Heart right ventricle (tissue), 16 donors: ENCODE measurements around the gene SKAP1. TPM values are rescaled to one million over a fixed set of nuclear protein-coding genes. Genes with fewer than 3 reads are reported as not detected.

Experiments
- ATAC-seq, 8 donors: fragments of 200-7000 bp; cut with Tn5 transposase; one replicate each; pipeline ENCODE4 v1.9.1; 2020; ENCODE audit warnings: mild to moderate bottlenecking in 8 of 8, moderate library complexity in 8 of 8, moderate number of reproducible peaks in 1 of 8
- DNase-seq, 2 donors: peaks; one replicate each; pipeline ENCODE4 v3.0.0-alpha.2; 2020
- H3K27ac ChIP-seq, 10 donors: fragments of 200-600 bp; sonication (generic) in 2 of 10; one replicate each; pipeline versions ENCODE4 v1.5.0 to v1.8.0; 2020 to 2022; ENCODE audit warnings: mild to moderate bottlenecking in 3 of 10
- H3K27me3 ChIP-seq, 7 donors: fragments of 200-600 bp; one replicate each; pipeline ENCODE4 v1.8.0; 2021 to 2022; ENCODE audit warnings: mild to moderate bottlenecking in 2 of 7
- H3K36me3 ChIP-seq, 9 donors: fragments of 200-600 bp; sonication (generic) in 1 of 9; one replicate each; pipeline versions ENCODE4 v1.5.0 to v1.8.0; 2020 to 2022; ENCODE audit warnings: mild to moderate bottlenecking in 2 of 9
- H3K4me1 ChIP-seq, 9 donors: fragments of 200-600 bp; sonication (generic) in 1 of 9; one replicate each; pipeline versions ENCODE4 v1.5.0 to v1.8.0; 2020 to 2022; ENCODE audit warnings: mild to moderate bottlenecking in 4 of 9
- H3K4me3 ChIP-seq, 10 donors: fragments of 200-600 bp; sonication (generic) in 2 of 10; one replicate each; pipeline versions ENCODE4 v1.5.0 to v1.8.0; 2020 to 2022; ENCODE audit warnings: mild to moderate bottlenecking in 7 of 10, moderate library complexity in 2 of 10
- H3K9me3 ChIP-seq, 11 donors: fragments of 200-600 bp in 10 of 11; sonication (generic) in 2 of 11; one replicate each; pipeline versions ENCODE4 v1.5.0 to v1.8.0; 2013 to 2022; ENCODE audit warnings: mild to moderate bottlenecking in 2 of 11, control low read depth in 1 of 11, moderate library complexity in 1 of 11
- WGBS, 2 donors: extraction: QIAGEN DNeasy Blood & Tissue Kit; methylation state at CpG; one replicate each; pipeline ENCODE4 v1.1.7; 2013; ENCODE audit warnings: inconsistent platforms in 1 of 2; 5-methylcytosine and 5-hydroxymethylcytosine counted together
- intact Hi-C, 10 donors: fragments of 100-400 bp; cut with DNase I; formaldehyde crosslinking; loops; one replicate each; pipeline versions ENCODE4 v1.11.1 to v1.14.2; 2022
- polyA plus RNA-seq, 2 donors: library from polyadenylated mRNA; stranded (reverse); fragments of 200-250 nt; gene quantifications; one replicate each; pipeline ENCODE4 v1.2.3, GENCODE V29; 2013
- total RNA-seq, 10 donors: library from RNA; stranded (reverse); fragmentation: NEBNext Ultra II Directional in 3 of 10; extraction: Animal tissue kit (Norgen Biotek cat#: 25700) in 3 of 10; gene quantifications; one replicate each; pipeline versions ENCODE4 v1.2.1 to v1.2.4, GENCODE V29; 2021 to 2023
- TF ChIP-seq, protein P1 (sequence below), 9 donors: fragments of 200-600 bp; sonication (generic) in 2 of 9; IDR thresholded peaks; one replicate each; pipeline versions ENCODE4 v1.5.0 to v1.8.0; 2021 to 2022; ENCODE audit warnings: antibody characterized with exemption in 9 of 9, mild to moderate bottlenecking in 5 of 9, moderate library complexity in 1 of 9
- donor health status: Arrhythmogenic right ventricular cardiomyopathy.
- donor health status: ischemic (EF 13 %, LVEDD 7.1; RV severe dilation, severe dysfunction).
- donor health status: healthy with polysubstance abuse.
- donor health status: DM: no; HTN: yes; CAD: no.
- donor health status: DM: no; HTN: no; CAD: no.
- donor health status: ischemic (EF 25% LVEDD 6.9; RV normal size, moderate dysfunction).
- donor health status: ischemic (EF 25% LVEDD 5.7; RV mildly dilated, moderate dysfunction).
- donor health status: healthy.
- donor health status: DM: yes; HTN: yes; CAD: no.
- donor health status: Ischemic cardiomyopathy.
- donor health status: ischemic (EF 35%, LVEDD 5.7; RV mildly dilated, moderate dysfunction).
- donor health status: nonischemic (EF 11% LVEDD 7.7; RV severe dilation, severe dysfunction).
- donor health status: DM: yes; HTN: yes; CAD: no.
- donor health status: PGD.
- donor health status: ischemic (EF 29% LVEDD 5.4; RV normal size, mild dysfunction).
- donor health status: nonischemic (EF 23%, LVEDD 6.1; RV moderate dilation, normal function).

Gene SKAP1
- total and polyA plus RNA-seq, 12 donors = 0.33 to 1.7 (median 0.75) TPM; not detected in 5

GRCh38 chr17:48137656-48138055 lies 292.4 kb downstream of the SKAP1 start:
- no peak for ATAC-seq
- peaks cover 0 to 15% (median 0%) of the 10 kb centered on the region in 9 donors for H3K4me1 ChIP-seq
- no peak overlapping the region for H3K27ac ChIP-seq
- H3K27me3 ChIP-seq = peaks cover 0 to 28% (median 10%) of the 10 kb centered on the region in 7 donors
- intact Hi-C loops = loop anchor here in 1 of 10 donors (10.0 kb wide), 1 partner anchor 193 kb away; the partner anchor contains the start of gene PNPO
- no peaks in the 10 kb centered on the region for H3K9me3 ChIP-seq
- TF ChIP-seq, protein P1, sequence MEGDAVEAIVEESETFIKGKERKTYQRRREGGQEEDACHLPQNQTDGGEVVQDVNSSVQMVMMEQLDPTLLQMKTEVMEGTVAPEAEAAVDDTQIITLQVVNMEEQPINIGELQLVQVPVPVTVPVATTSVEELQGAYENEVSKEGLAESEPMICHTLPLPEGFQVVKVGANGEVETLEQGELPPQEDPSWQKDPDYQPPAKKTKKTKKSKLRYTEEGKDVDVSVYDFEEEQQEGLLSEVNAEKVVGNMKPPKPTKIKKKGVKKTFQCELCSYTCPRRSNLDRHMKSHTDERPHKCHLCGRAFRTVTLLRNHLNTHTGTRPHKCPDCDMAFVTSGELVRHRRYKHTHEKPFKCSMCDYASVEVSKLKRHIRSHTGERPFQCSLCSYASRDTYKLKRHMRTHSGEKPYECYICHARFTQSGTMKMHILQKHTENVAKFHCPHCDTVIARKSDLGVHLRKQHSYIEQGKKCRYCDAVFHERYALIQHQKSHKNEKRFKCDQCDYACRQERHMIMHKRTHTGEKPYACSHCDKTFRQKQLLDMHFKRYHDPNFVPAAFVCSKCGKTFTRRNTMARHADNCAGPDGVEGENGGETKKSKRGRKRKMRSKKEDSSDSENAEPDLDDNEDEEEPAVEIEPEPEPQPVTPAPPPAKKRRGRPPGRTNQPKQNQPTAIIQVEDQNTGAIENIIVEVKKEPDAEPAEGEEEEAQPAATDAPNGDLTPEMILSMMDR (IDR thresholded peaks at IDR 0.05) = no peak
- WGBS, 2 donors = 74 to 76% methylated on average over 1 of the region's 1 CpG
- H3K4me3 ChIP-seq = no peak overlapping the region
- H3K36me3 ChIP-seq = no peaks in the 10 kb centered on the region
- DNase-seq = no peak

- peaks cover 0 to 9% (median 0%) of the 10 kb centered on the region in 7 donors for H3K27me3 ChIP-seq
- no peaks in the 10 kb centered on the region for H3K9me3 ChIP-seq
- peaks cover 0 to 16% (median 0%) of the 10 kb centered on the region in 9 donors for H3K4me1 ChIP-seq
- H3K27ac ChIP-seq = no peak overlapping the region
- intact Hi-C loops = loop anchor here in 4 of 10 donors (5.0 to 10.0 kb wide), 4 partner anchors 58 to 283 kb away; partner anchors contain the start of genes PNPO (in 1 of the 4) and SP6 (in 1 of the 4)
- 88 to 95% methylated on average over 3 of the region's 3 CpGs for WGBS, 2 donors
- ATAC-seq = no peak
- TF ChIP-seq, protein P1 (IDR thresholded peaks at IDR 0.05) = peak in 1 of 9 donors; percentile 11
- H3K4me3 ChIP-seq = no peak overlapping the region
- DNase-seq = no peak
- H3K36me3 ChIP-seq = no peaks in the 10 kb centered on the region
These were observed 295.0 kb downstream of the SKAP1 start for GRCh38 chr17:48134912-48135480.

DNA sequence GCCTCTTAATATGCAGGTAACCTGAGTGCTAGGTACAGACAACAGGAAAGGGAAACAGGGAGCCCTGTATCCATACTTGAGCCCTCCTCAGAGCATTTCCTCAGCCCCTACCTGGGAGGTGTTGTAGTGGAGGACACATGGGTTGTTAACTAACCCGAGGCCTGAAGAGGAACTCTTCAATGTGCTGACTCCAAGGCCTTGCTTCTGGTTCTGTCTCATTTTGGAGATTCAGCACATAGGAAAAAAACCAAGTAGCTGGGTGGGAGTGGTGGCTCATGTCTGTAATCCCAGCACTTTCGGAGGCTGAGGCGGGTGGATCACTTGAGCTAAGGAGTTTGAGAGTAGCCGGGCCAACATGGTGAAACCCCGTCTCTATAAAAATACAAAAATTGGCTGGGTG lies 297.6 kb downstream of the SKAP1 start:
- WGBS, 2 donors = 77 to 87% methylated on average over 5 of the region's 5 CpGs
- H3K27me3 ChIP-seq = peaks cover 0 to 3% (median 0%) of the 10 kb centered on the region in 7 donors
- no peaks in the 10 kb centered on the region for H3K36me3 ChIP-seq
- ATAC-seq = peak in 6 of 8 donors; percentile 24 to 61 (median 42)
- no peak for DNase-seq
- H3K9me3 ChIP-seq = no peaks in the 10 kb centered on the region
- no peak overlapping the region for H3K4me3 ChIP-seq
- peak overlapping the region in 1 of 10 donors; percentile 64 for H3K27ac ChIP-seq
- intact Hi-C loops = loop anchor here in 4 of 10 donors (5.0 to 10.0 kb wide), 4 partner anchors 55 to 280 kb away; partner anchors contain the start of genes PNPO (in 1 of the 4) and SP6 (in 1 of the 4)
- H3K4me1 ChIP-seq = peaks cover 0 to 9% (median 0%) of the 10 kb centered on the region in 9 donors
- TF ChIP-seq, protein P1 (IDR thresholded peaks at IDR 0.05) = no peak

- TF ChIP-seq, protein P1 (IDR thresholded peaks at IDR 0.05) = peak; percentile 76 to 90 (median 84)
These were observed 298.7 kb downstream of the SKAP1 start for GRCh38 chr17:48131216-48131824.

More at GRCh38 chr17:48131216-48131824, 298.7 kb downstream of the SKAP1 start:
- peaks cover 0 to 9% (median 0%) of the 10 kb centered on the region in 9 donors for H3K4me1 ChIP-seq
- peak overlapping the region in 1 of 10 donors; percentile 64 for H3K27ac ChIP-seq
- no peaks in the 10 kb centered on the region for H3K9me3 ChIP-seq
- H3K36me3 ChIP-seq = peaks cover 0 to 8% (median 0%) of the 10 kb centered on the region in 9 donors
- H3K4me3 ChIP-seq = no peak overlapping the region
- ATAC-seq (peak; percentile 71 to 91 (median 84)), DNase-seq (peak in 1 of 2 donors; percentile 73)
- H3K27me3 ChIP-seq = peaks cover 0 to 3% (median 0%) of the 10 kb centered on the region in 7 donors
- 35 to 43% methylated on average over 4 of the region's 4 CpGs for WGBS, 2 donors
- intact Hi-C loops = loop anchor here in 9 of 10 donors (1.0 to 10.0 kb wide), 10 partner anchors 51 to 279 kb away; partner anchors contain the start of genes PNPO (in 1 of the 9) and SP6 (in 1 of the 9)
